Astrocyte (in vitro differentiated cells and primary cell): Measurements from ENCODE around the gene GABBR2.

Experiments
- EZH2 ChIP-seq: IDR thresholded peaks from 2 replicates; pipeline ENCODE4 v1.6.1; 2012; ENCODE audit warnings: mild to moderate bottlenecking, low read length, inconsistent platforms; ENCODE audit not compliant: insufficient read depth
- TF ChIP-seq, protein P1 (sequence below): IDR thresholded peaks from 2 replicates; pipeline ENCODE4 v1.5.1; 2011; ENCODE audit warnings: low read depth, mild to moderate bottlenecking, inconsistent platforms, low read length, moderate library complexity; ENCODE audit not compliant: insufficient read depth

DNA sequence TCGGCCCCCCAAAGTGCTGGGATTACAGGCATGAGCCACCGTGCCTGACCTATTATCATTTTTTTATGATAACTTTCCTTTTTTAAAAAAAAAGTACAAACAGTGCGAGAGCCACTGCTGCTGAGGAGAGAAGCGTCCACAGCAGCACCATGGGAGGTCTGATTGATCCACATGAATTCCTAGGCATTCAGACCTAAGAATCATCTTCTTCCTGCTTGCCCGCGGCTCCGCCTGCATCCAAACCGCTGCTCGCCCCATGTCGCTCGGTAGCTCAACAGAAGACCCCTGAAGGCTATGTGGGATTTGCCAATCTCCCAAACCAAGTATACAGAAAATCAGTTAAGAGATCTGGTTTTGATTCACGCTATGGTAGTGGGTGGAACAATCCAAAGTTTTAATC is 102.0 kb downstream of the GABBR2 start:
- TF ChIP-seq, protein P1, sequence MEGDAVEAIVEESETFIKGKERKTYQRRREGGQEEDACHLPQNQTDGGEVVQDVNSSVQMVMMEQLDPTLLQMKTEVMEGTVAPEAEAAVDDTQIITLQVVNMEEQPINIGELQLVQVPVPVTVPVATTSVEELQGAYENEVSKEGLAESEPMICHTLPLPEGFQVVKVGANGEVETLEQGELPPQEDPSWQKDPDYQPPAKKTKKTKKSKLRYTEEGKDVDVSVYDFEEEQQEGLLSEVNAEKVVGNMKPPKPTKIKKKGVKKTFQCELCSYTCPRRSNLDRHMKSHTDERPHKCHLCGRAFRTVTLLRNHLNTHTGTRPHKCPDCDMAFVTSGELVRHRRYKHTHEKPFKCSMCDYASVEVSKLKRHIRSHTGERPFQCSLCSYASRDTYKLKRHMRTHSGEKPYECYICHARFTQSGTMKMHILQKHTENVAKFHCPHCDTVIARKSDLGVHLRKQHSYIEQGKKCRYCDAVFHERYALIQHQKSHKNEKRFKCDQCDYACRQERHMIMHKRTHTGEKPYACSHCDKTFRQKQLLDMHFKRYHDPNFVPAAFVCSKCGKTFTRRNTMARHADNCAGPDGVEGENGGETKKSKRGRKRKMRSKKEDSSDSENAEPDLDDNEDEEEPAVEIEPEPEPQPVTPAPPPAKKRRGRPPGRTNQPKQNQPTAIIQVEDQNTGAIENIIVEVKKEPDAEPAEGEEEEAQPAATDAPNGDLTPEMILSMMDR, result no peak
- TF ChIP-seq EZH2, result no peak
